COLO668 (cell line): ENCODE measurements around the gene LSMEM2.
"Not testable (repeated sequence)": the region's sequence is repeated elsewhere in the genome, so short reads cannot be mapped to it uniquely, and the experiment has no call there.

Experiments
- DNase-seq: peaks from one replicate; lab custom pipeline; 2025; ENCODE audit not compliant: unreplicated experiment; lab: John Stamatoyannopoulos, UW

The LSMEM2 gene

DNA sequence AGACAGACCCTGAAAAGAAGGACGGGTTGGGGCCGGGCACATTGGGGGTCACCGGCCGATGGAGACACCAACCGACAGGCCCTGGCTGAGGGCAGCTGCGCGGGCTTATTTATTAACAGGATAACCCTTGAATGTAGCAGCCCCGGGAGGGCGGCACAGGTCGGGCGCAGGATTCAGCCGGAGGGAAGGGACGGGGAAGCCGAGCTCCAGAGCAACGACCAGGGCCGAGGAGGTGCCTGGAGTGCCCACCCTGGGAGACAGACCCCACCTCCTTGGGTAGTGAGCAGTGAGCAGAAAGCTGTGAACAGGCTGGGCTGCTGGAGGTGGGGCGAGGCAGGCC lies 2.2 kb upstream of the LSMEM2 start:
- no peak for DNase-seq

DNA sequence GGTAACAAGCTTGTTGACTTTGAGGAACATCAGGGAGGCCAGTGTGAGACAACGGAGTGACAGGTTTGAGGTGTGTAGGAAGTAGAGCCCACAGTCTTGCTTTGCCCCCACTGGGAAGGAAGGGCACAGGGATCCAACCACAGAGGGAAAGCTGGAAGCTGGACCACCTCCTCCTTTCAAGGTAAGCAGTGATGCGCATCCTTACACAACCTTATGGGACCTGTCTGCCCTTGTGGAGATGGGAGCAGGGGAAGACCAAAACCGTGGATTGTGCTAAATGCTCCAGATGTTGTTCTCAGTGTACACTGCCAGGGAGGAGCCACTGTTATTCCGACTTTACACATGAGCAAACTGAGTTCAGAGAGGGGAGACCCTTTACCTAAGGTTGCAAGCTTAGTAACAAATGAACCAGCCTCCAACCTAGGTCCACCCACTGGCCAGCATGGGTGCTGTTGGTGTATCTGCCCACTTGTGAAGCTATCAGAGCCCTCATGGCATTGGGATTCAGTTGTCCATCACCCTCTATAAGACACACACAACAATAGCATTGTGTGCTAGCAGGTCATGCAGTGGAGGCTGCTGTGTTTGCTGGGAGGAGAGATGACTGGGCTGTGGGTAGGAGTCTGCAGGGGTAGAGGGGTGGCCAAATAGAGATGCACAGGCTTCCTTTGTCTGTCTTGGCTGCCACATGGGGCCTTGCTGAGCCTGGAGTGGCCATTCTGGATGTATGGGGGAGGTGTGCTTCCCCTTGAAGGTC lies 586 bp upstream of the LSMEM2 start:
- no peak for DNase-seq

DNA sequence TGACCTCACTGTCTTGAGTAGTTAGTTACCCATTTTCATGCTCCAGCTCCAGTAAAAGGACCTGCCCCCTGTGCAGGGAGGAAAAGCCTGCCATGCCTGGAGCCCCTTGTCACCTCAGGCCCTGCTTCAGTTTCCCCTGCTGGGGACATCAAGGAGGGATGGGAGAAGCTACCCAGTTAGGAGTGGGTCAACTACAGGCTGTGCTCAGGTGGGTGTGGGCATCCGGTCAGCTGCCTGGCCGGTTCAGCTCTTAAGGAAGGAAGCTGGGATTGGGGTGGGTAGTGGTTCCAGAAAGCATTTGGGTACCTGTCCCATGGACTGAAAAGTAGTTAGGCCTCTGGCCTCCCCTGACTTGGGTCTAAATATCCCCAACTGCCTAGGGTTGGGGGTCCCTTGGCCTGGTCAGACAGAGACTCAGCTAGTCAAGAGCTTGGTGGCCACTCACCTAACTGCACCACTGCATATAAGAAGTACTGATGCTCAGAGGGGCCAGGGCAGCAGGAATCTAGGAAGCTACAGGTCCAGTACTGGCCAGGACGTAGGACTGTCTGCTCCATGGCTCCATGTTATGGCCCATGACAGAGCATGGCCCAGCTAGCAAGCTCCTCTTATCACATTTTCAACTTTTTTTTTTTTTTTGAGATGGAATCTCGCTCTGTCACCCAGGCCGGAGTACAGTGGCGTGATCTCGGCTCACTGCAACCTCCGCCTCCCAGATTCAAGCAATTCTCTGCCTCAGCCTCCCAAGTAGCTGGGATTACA lies 549 bp downstream of the LSMEM2 start:
- DNase-seq, result no peak

GRCh38 chr3:50284121-50284520 lies 5.2 kb downstream of the LSMEM2 start:
- not testable (repeated sequence) for DNase-seq

- DNase-seq, result no peak
These were observed 7.7 kb downstream of the LSMEM2 start for GRCh38 chr3:50286322-50287227.

DNA sequence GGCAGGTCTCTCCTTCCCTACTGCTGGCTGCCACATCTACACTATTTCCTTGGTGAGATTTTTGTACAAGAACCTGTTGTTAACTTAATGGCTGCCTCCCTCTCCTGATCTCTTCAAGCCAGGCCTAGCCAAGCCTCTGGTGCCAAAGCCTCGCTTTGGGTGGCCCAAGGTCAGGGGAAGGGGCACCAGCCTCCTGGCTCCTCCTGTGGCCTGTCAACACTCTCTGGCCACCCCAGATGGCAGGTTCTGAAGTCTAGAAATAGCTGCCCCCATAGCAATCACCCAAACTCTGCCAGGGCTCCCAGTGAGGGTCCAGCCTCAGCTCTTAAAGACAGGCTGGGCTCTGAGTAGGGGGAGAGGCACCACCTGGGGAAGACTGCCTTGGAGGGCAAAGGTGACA lies 8.4 kb downstream of the LSMEM2 start:
- no peak for DNase-seq

DNA sequence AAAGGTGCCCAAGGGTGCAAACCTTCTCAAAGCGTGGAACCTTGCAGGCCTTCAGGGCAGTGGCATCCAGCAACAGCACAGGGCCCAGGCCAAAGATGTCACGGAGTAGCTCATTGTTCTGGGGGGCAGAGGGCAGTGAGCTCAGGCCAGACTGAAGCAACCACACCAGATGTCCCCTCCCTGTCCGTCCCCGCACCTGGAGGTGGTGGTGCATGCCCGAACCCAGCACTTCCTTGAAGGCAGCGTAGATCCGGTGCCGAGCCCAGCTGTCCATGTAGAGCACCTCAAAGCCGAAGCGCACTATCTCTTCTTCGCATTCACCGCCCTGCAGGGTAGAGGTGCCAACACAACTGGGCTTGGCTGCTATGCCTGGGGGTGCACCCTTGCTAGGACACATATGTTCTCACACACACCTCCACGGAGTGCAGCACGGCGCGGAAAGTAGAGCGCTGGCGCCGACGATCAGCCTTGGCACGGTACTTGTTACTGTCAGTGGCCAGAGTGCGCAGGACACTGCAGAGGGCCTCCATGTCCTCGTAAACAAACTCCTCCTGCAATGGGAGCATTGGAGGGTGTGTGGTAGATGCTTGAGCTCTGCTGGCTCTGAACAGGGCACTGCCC lies 9.6 kb downstream of the LSMEM2 start:
- no peak for DNase-seq

- no peak for DNase-seq
These were observed 10.2 kb downstream of the LSMEM2 start for GRCh38 chr3:50289130-50289529.

DNA sequence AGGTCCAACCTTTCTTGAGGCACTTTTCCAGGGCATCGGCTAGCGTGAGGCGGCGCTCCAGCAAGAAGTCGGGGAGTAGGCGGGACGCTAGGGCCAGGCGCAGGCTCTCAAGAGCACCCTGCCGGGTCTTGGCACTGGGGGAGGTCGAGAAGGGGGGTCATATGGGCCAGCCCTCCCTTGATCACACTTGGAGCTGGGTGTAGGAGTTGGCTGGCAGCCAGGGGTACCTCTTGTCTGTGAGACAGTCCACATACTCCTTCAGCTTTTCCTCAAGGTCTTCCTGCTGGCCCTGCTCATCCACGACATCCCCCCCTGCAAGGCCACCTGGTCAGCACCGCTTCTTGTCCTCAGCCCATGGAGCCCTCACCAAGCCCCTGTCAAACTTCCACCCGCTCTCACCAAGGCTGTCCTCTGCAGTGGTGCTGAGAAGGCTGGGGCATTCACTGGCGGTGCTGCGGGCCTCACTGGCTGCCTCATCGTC lies 11.3 kb downstream of the LSMEM2 start:
- no peak for DNase-seq

DNA sequence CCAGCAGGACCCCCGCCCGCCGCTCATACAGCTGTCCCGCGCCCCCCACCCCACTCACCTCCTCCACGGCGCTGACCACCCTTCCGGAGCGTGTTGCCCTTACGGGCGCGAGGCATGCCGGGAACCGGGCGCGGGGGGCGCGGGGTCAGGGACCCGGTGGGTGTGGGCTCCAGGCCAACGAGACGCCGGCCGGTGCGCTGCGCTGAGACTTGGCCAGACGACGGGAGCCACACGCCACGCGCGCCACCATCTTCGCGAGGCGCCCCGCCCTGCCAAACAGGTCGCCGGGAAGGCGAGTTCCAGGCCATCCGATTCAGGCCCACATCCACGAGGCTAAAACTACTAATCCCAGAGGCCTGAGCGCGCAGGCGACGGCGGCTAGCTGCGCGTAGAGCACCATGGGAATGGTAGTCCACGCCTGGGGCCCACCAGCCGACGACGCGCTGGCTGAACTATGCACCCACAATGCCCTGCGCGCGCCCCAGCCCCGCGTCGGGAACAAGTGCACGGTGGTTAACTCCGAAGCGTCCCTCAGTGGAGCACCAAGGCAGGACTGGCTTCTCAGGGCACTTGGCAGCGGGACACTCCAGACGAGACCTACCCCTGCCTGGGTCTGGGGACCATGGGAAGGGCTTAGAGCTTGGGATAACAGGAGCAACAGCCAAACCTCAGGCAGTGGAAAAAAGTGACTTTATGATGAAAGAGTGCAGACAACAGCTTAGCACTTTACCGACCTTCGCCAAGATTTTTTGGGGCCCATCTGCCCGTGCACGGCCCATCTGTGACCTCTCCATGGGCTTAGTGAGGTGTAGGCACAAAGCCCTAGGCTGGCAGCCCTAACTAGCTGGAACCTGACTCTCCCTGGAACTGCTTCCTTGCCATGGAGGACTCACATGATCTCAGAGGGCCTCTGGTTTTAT lies 13.5 kb downstream of the LSMEM2 start, which contains the start of gene IFRD2:
IFRD2 (minus strand) TSS at position 271 of the 920 bp plus-strand sequence; CDS start at position 116, 155 bp downstream.
- peak; percentile 95 for DNase-seq

- no peak for DNase-seq
These were observed 14.4 kb downstream of the LSMEM2 start for GRCh38 chr3:50293079-50293801.

GRCh38 chr3:50294089-50294488 lies 15.2 kb downstream of the LSMEM2 start:
- DNase-seq, result no peak

GRCh38 chr3:50294492-50295403 lies 15.9 kb downstream of the LSMEM2 start:
- DNase-seq, result no peak

- no peak for DNase-seq
These were observed 16.9 kb downstream of the LSMEM2 start for GRCh38 chr3:50295553-50296431.

GRCh38 chr3:50296721-50297383 lies 18.0 kb downstream of the LSMEM2 start:
- no peak for DNase-seq

- DNase-seq, result no peak
These were observed 18.5 kb downstream of the LSMEM2 start for GRCh38 chr3:50297384-50297775.
